OCI-LY1 (cell line): ENCODE data around the gene RNF138.
A peak's percentile ranks its signal among the peaks of the same experiment; 100 is the strongest.

Source experiments
- H2AFZ ChIP-seq: fragments of 200-600 bp; sonication (generic), shearing (Covaris generic); 2 replicates; pipeline ENCODE4 v1.6.0; 2014; ENCODE audit warnings: antibody characterized with exemption, mild to moderate bottlenecking, low read length
- H3F3A ChIP-seq: fragments of 200-600 bp; sonication (generic), shearing (Covaris generic); 2 replicates; pipeline ENCODE4 v1.6.0; 2014; ENCODE audit warnings: mild to moderate bottlenecking, antibody characterized with exemption, low read length, moderate library complexity; ENCODE audit not compliant: insufficient read depth
- H3K27ac ChIP-seq: fragments of 200-600 bp; sonication (generic); 2 replicates; pipeline ENCODE4 v1.5.1; 2014; ENCODE audit warnings: low read length, mixed run types, mild to moderate bottlenecking, low read depth; ENCODE audit not compliant: poor library complexity, severe bottlenecking
- H3K27me3 ChIP-seq: fragments of 200-600 bp; sonication (generic); 2 replicates; pipeline ENCODE4 v1.6.0; 2014; ENCODE audit warnings: antibody characterized with exemption, mild to moderate bottlenecking, low read length, moderate library complexity; ENCODE audit not compliant: insufficient read depth
- H3K36me3 ChIP-seq: fragments of 200-600 bp; sonication (generic); 2 replicates; pipeline ENCODE4 v1.6.1; 2014; ENCODE audit warnings: mild to moderate bottlenecking, antibody characterized with exemption, low read length, moderate library complexity, mixed read lengths; ENCODE audit not compliant: insufficient read depth
- H3K4me1 ChIP-seq: fragments of 200-600 bp; sonication (generic); 2 replicates; pipeline ENCODE4 v1.5.1; 2014; ENCODE audit warnings: mild to moderate bottlenecking, low read length, moderate library complexity; ENCODE audit not compliant: insufficient read depth, severe bottlenecking
- H3K4me2 ChIP-seq: fragments of 200-600 bp; sonication (generic), shearing (Covaris generic); 2 replicates; pipeline ENCODE4 v1.6.1; 2014; ENCODE audit warnings: low read length
- H3K4me3 ChIP-seq: fragments of 200-600 bp; sonication (generic); 2 replicates; pipeline ENCODE4 v1.5.1; 2014; ENCODE audit warnings: low read length, low read depth, mild to moderate bottlenecking, mixed read lengths; ENCODE audit not compliant: poor library complexity, severe bottlenecking
- H3K79me2 ChIP-seq: fragments of 200-600 bp; shearing (Covaris generic); 2 replicates; pipeline ENCODE4 v1.6.1; 2016; ENCODE audit warnings: mixed run types, low read length, mixed read lengths; ENCODE audit not compliant: insufficient read depth
- H3K9ac ChIP-seq: fragments of 200-600 bp; sonication (generic), shearing (Covaris generic); 2 replicates; pipeline ENCODE4 v1.6.1; 2014; ENCODE audit warnings: mild to moderate bottlenecking, low read length, mixed read lengths
- H3K9me2 ChIP-seq: fragments of 200-600 bp; sonication (generic), shearing (Covaris generic); 2 replicates; pipeline ENCODE4 v1.6.1; 2014; ENCODE audit warnings: low read depth, mild to moderate bottlenecking, low read length, mixed read lengths
- H3K9me3 ChIP-seq: fragments of 200-600 bp; shearing (Covaris generic); 2 replicates; pipeline ENCODE4 v1.6.1; 2014; ENCODE audit warnings: low read length, mixed read lengths
- H4K20me1 ChIP-seq: fragments of 200-600 bp; sonication (generic), shearing (Covaris generic); 2 replicates; pipeline ENCODE4 v1.6.0; 2016; ENCODE audit warnings: mild to moderate bottlenecking, low read length; ENCODE audit not compliant: insufficient read depth
- CTCF ChIP-seq: fragments of 200-600 bp; sonication (generic), shearing (Covaris generic); IDR thresholded peaks from 2 replicates; pipeline ENCODE4 v1.5.1; 2017; ENCODE audit warnings: mild to moderate bottlenecking, antibody characterized with exemption, low read length, moderate library complexity, mixed read lengths
- EZH2 ChIP-seq: fragments of 200-600 bp; sonication (generic), shearing (Covaris generic); IDR thresholded peaks from 2 replicates; pipeline ENCODE4 v1.8.0; 2017; ENCODE audit warnings: borderline replicate concordance, mixed run types, mild to moderate bottlenecking, antibody characterized with exemption, low read length, moderate library complexity, mixed read lengths

RNF138 gene

GRCh38 chr18:32092422-32093101, 888 bp downstream of the RNF138 start:
- Histone ChIP-seq H4K20me1 (no peaks in the 10 kb centered on the region), H3K27me3 (no peaks in the 10 kb centered on the region), H3K9me3 (no peaks in the 10 kb centered on the region), H3K9ac (peak overlapping the region; percentile 88), H3F3A (no peaks in the 10 kb centered on the region), H3K4me2 (peak overlapping the region; percentile 95), H3K4me1 (peaks cover 28% of the 10 kb centered on the region), H3K36me3 (peaks cover 28% of the 10 kb centered on the region; the same call in 1 of the 2 replicates), H3K27ac (peak overlapping the region; percentile 49), H3K4me3 (peak overlapping the region; percentile 89), H2AFZ (no peak overlapping the region), H3K79me2 (peaks cover 47% of the 10 kb centered on the region), H3K9me2 (no peaks in the 10 kb centered on the region)
- TF ChIP-seq EZH2 (no peak), CTCF (no peak)

GRCh38 chr18:32093102-32093511, 1.4 kb downstream of the RNF138 start:
- Histone ChIP-seq H3K27me3 (no peaks in the 10 kb centered on the region), H3K79me2 (peaks cover 52% of the 10 kb centered on the region), H3K27ac (peak overlapping the region; percentile 49), H3K4me2 (peak overlapping the region; percentile 95), H4K20me1 (no peaks in the 10 kb centered on the region), H3K9ac (peak overlapping the region; percentile 88), H3K4me3 (peak overlapping the region; percentile 89), H2AFZ (no peak overlapping the region), H3K4me1 (peaks cover 28% of the 10 kb centered on the region), H3K36me3 (peaks cover 28% of the 10 kb centered on the region; the same call in 1 of the 2 replicates), H3K9me3 (no peaks in the 10 kb centered on the region), H3F3A (no peaks in the 10 kb centered on the region), H3K9me2 (no peaks in the 10 kb centered on the region)
- TF ChIP-seq EZH2, result no peak
- TF ChIP-seq CTCF, result no peak

- TF ChIP-seq EZH2, result no peak
- no peak for TF ChIP-seq CTCF
- Histone ChIP-seq H3K27me3 (no peaks in the 10 kb centered on the region), H3F3A (no peaks in the 10 kb centered on the region), H3K79me2 (peaks cover 57% of the 10 kb centered on the region), H3K4me3 (peak overlapping the region; percentile 89), H3K4me2 (peak overlapping the region; percentile 95), H3K36me3 (peaks cover 28% of the 10 kb centered on the region; the same call in 1 of the 2 replicates), H4K20me1 (no peaks in the 10 kb centered on the region), H3K9ac (peak overlapping the region; percentile 88), H2AFZ (no peak overlapping the region), H3K9me3 (no peaks in the 10 kb centered on the region), H3K4me1 (peaks cover 28% of the 10 kb centered on the region), H3K27ac (peak overlapping the region; percentile 49), H3K9me2 (no peaks in the 10 kb centered on the region)
Observed at GRCh38 chr18:32093523-32093922, 1.8 kb downstream of the RNF138 start.
